OCI-LY7 (cell line): ENCODE results near the gene SKAP2.

Experiments used
- CTCF ChIP-seq: fragments of 200-600 bp; sonication (generic); conservative IDR thresholded peaks from 2 replicates; pipeline ENCODE4 v1.5.1; 2014; ENCODE audit warnings: mild to moderate bottlenecking, antibody characterized with exemption, low read length, moderate library complexity, mixed read lengths
- EZH2phosphoT487 ChIP-seq: fragments of 200-600 bp; sonication (generic); IDR thresholded peaks from 2 replicates; pipeline ENCODE4 v1.6.1; 2018; ENCODE audit warnings: low read depth, borderline replicate concordance, mild to moderate bottlenecking, mixed run types, antibody characterized with exemption, low read length, moderate library complexity, mixed read lengths

GRCh38 chr7:26675143-26675887 is 189.1 kb downstream of the SKAP2 start:
- TF ChIP-seq CTCF (no peak), EZH2phosphoT487 (no peak)
